ENCODE results near the gene PLCB3.

DNA sequence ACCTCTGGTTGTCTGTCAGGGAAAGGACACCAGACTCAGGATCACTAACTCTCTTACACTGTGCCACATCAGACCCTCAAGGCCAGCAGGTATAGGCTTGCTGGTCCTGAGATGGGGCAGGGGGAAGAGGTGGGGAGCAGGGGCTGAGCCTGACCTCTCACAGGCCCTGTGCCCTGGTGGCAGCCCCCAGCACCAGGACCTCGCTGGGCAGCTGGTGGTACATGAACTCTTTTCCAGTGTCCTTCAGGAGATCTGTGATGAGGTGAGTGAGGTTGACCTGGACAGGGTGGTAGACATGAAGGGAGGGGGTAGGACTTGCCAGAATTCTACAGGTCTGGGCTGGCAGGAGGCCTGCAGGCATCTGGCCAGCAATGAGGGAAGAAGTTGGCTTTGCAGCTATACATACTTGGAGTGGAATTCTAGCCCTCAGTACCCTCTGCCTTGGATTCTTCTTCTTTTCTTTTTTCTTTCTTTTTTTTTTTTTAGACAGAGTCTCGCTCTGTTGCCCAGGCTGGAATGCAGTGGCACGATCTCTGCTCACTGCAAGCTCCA lies 23.8 kb upstream of the PLCB3 start:
- TF ChIP-seq POLR2A (IDR thresholded peaks at IDR 0.05) (no peak), EP300 (IDR thresholded peaks at IDR 0.05) (no peak)
- TF ChIP-seq, protein P1, sequence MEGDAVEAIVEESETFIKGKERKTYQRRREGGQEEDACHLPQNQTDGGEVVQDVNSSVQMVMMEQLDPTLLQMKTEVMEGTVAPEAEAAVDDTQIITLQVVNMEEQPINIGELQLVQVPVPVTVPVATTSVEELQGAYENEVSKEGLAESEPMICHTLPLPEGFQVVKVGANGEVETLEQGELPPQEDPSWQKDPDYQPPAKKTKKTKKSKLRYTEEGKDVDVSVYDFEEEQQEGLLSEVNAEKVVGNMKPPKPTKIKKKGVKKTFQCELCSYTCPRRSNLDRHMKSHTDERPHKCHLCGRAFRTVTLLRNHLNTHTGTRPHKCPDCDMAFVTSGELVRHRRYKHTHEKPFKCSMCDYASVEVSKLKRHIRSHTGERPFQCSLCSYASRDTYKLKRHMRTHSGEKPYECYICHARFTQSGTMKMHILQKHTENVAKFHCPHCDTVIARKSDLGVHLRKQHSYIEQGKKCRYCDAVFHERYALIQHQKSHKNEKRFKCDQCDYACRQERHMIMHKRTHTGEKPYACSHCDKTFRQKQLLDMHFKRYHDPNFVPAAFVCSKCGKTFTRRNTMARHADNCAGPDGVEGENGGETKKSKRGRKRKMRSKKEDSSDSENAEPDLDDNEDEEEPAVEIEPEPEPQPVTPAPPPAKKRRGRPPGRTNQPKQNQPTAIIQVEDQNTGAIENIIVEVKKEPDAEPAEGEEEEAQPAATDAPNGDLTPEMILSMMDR (IDR thresholded peaks at IDR 0.05), result no peak

Data from sigmoid colon (tissue), 4 donors.